HTR-8/SVneo (cell line): ENCODE data around the gene PAX5.

Source experiments
- DNase-seq: peaks from one replicate; pipeline ENCODE4 v3.0.0; 2011; ENCODE audit warnings: low spot score, mixed read lengths; ENCODE audit not compliant: insufficient read length
- FAIRE-seq: peaks from 2 replicates; lab custom pipeline; 2011; peaks lifted over from hg19 to GRCh38; lab: Jason Lieb, UNC

The PAX5 gene

DNA sequence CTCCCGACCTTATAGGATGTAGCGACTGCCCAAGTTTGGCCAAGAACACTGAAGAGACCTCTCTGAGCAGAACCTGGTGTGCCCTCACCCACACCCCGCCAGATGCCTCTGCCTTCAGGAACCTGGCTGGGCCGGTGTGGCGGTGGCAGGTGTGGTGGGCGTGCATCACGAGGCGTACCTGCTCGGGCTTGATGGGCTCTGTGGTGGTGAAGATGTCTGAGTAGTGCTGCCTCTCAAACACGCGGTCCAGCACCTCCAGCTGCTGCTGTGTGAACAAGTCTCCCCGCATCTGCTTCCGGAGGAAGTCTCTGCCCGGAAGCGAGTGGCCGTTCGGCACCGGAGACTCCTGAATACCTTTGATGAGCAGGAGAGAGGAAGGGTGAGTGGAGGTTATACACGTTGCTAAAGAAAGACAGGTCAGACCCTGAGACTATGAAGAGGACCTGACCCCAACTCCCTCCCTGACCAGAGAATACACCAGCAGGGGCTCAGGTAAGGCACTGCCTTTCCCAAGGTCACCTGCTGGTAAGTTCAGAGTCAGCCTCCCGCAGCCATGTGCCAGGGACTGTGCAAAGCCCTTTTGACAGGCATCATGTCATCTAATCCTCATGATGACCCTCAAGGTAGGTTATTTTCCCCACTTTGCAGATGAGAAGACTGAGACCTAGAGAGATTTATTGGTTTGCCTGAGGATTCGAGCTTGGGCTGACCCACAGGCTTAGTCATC lies 67.5 kb downstream of the PAX5 start:
- FAIRE-seq: no peak
- DNase-seq: no peak

- no peak for FAIRE-seq
- no peak for DNase-seq
Measured at GRCh38 chr9:36964791-36965190, 69.3 kb downstream of the PAX5 start.

DNA sequence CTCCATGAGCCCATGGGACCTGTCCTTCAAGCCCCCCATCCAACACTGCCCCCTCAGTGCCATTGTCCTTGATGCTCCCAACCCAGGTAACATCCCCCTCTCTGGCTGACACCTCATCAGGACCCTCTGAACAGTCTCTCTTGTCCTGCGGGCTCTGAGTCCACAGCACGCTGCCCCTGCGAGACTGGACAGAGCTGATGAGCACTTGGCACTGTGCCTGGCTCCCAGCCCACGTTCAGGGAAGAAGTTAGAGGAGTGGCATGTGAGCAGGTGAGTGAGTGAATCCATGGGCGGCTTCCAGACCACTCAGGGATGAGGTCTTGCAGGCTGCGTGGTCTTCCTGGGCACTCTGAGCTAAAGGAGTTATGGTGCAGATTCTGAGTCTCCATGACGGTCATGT lies 70.7 kb downstream of the PAX5 start:
- no peak for DNase-seq
- FAIRE-seq: no peak

DNA sequence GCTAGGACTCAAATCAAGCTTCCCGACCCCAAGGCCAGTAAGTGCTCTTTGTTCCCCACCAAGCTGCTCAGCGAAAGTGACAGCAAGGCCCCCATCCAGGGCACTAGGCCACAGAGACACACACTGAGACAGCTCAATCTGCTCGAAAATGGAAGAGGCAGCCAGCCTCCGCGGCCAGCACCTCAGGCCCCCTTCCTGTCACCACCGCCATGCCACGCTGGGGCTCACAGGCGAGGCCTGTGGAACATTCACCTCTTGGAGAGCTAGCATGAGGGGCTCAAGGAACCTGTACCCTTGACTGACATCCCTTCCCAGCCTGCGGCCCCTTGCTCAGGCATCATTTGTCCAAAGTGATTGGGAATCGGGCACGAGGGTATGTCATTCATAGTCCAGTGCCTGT lies 71.4 kb downstream of the PAX5 start:
- FAIRE-seq (no peak), DNase-seq (no peak)

DNA sequence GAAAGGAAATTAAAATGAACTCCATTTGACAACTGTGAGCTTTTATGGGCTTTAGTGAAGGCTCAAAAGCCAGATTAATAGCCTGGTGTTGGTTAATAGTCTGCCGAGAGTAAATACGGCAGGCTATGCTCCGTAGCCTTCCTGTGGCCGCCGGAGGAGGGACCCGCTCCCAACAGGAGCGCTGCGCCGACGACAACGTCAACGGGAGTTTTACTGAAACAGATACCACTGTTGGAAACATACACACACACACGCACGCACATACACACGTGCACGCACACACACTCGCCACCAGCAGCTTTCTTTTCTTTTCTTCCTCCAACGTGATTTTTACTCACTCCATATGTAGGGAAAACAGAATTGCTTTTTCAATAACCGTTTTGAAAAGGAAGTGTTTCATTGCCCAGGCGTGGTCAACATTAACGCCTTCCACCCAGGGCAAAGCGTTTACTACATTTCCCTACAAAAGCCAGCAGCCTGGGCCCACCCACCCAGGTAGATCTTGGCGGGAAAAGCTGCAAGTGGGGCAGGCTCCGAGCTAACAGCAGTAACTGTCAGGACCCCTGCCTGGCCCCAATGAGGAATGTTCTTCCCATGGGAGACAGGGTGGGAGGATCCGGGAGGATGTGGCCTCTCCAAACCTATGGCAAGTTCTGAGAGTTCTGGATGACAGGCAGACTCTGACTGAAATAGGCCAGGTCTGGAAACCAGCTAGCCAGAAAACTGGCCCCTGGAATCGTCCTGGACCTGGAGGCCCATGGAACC lies 72.3 kb downstream of the PAX5 start:
- FAIRE-seq (no peak), DNase-seq (no peak)

- FAIRE-seq (no peak), DNase-seq (no peak)
Measured at GRCh38 chr9:36961051-36961450, 73.0 kb downstream of the PAX5 start.

DNA sequence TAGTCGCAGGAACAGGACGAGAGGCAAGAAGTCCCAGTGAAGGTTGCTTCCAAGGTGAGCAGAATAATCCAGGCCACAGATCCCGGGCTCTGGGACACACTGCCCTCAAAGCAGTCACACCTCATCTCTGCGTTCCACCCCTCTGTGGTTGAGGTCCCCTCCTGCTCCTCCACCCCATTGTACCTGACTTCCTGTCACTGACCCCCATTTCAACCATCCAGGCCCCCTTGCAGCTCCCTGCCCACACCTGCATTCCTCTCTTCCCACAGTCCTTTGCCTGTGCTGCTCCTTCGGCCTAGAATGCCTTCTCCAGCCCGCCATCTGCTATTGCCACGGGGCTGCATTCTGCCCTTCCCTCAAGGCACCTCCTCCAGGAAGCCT lies 73.5 kb downstream of the PAX5 start:
- FAIRE-seq: no peak
- no peak for DNase-seq

GRCh38 chr9:36959681-36960574 lies 74.1 kb downstream of the PAX5 start:
- no peak for DNase-seq

GRCh38 chr9:36956908-36957307 lies 77.2 kb downstream of the PAX5 start:
- DNase-seq (no peak), FAIRE-seq (no peak)

More at GRCh38 chr9:36959681-36960574, 74.1 kb downstream of the PAX5 start:
- no peak for FAIRE-seq

DNA sequence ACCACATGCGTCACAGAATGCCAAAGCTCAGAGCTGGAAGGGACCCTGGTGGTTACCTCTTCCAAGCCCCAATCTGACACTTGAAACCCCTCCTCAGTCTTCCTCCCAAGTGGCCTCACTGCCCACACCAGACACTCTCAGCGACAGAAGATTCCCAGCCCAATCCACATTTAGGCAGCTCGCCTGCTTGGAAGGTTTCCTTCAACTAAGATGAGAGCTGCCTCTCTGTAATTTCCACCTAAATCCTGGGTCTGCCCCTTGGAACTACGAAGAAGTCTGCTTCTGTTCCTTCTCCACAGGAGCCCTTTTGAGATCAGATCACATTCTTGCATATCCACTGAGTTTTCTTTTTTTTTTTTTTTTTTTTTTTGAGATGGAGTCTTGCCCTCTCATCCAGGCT lies 83.7 kb downstream of the PAX5 start:
- no peak for FAIRE-seq

GRCh38 chr9:36949466-36949865 lies 84.6 kb downstream of the PAX5 start:
- no peak for DNase-seq
- FAIRE-seq: no peak

More for the DNA sequence above, 83.7 kb downstream of the PAX5 start:
- no peak for DNase-seq

- no peak for FAIRE-seq
Measured at GRCh38 chr9:36948051-36948450, 86.0 kb downstream of the PAX5 start.

DNA sequence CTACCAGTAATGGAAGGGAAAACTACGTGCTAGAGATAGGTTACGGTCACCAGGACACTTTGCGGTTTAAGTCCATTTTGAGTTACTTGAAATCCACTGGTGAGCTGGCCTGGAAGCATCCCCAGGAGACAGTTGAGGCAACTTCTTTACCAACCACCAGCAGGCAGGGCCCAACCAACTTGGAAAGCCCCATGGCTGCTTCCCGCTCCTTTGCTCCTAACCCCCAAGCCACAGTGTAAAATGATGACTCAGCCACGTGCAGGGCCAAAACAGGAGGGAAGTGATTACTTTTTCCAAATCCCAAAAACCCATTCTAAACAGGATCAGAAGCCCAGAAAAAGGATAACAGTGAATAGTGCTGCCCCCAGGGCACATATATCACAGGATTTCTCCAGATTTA lies 87.4 kb downstream of the PAX5 start:
- FAIRE-seq: no peak
- no peak for DNase-seq

More at GRCh38 chr9:36948051-36948450, 86.0 kb downstream of the PAX5 start:
- no peak for DNase-seq

DNA sequence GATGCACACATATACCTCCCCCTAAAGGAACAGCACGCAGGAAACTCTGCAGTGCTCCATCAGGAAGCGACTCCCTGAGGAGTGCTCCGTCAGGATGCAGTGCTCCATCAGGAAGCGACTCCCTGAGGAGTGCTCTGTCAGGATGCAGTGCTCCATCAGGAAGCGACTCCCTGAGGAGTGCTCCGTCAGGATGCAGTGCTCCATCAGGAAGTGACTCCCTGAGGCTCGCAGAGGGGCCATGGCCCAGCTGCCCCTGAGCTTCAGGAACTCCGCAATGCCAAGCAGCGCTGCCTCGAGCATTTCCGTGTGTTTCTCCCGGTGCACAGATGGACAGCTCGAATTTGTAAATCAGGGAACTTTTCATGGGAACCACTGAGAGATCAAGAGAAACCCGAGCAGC lies 88.1 kb downstream of the PAX5 start:
- DNase-seq (no peak), FAIRE-seq (no peak)

DNA sequence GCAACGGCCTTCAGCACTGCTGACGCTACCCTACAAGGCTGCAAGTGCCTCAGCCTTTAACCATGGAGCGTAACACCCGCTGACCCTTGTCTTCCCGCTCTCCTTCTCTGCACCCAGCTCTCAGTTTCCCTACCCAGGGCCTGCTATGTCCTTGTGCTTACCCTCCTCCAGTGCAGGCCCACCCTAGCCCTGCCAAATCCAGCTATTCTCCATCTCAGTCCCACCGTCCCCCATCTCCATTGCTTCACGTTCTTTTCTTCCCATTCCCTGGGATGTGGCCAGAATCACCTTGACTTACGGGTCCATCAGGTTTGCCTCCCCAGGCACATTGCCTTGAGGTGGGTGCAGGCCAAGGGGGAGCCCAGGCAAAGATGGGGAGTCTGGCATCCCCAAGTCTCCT lies 91.2 kb downstream of the PAX5 start:
- FAIRE-seq (no peak), DNase-seq (no peak)

DNA sequence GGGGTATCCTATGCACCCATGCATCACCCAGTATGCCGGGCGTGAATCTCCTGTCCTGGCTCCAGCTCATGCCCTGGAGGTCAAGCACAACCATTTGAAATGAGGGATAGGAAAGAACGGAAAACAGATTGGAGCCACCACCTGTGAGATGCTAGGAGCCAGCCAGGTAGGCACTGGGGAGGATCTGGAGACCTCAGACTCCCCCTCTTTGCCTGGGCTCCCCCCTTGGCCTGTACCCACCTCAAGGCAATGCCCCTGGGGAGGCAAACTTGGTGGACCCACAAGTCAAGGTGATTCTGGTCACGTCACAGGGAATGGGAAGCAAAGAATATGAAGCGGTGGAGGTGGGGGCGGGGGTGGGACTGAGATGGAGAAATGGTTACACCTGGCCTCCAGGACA lies 92.6 kb downstream of the PAX5 start:
- no peak for FAIRE-seq

GRCh38 chr9:36940881-36941280 lies 93.2 kb downstream of the PAX5 start:
- DNase-seq: no peak

More for the DNA sequence above, 92.6 kb downstream of the PAX5 start:
- DNase-seq: no peak

DNA sequence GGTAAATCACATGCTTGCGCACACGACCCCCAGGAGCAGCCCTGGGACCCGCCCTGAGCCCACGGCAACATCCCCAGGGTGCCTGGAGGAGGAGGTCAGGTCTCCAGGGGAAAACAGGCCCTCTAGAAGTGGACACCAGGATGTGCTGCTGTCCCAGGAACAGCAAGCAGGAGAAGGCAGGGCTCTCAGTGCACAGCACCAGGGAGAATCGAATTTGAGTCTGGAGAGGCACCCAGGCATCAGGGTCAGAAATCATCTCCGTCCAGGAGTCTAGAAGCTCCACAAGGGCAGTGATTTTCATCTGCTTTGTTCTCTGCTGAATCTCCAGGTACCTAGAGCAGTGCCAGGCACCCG lies 93.6 kb downstream of the PAX5 start:
- DNase-seq: no peak

More at GRCh38 chr9:36940881-36941280, 93.2 kb downstream of the PAX5 start:
- no peak for FAIRE-seq

DNA sequence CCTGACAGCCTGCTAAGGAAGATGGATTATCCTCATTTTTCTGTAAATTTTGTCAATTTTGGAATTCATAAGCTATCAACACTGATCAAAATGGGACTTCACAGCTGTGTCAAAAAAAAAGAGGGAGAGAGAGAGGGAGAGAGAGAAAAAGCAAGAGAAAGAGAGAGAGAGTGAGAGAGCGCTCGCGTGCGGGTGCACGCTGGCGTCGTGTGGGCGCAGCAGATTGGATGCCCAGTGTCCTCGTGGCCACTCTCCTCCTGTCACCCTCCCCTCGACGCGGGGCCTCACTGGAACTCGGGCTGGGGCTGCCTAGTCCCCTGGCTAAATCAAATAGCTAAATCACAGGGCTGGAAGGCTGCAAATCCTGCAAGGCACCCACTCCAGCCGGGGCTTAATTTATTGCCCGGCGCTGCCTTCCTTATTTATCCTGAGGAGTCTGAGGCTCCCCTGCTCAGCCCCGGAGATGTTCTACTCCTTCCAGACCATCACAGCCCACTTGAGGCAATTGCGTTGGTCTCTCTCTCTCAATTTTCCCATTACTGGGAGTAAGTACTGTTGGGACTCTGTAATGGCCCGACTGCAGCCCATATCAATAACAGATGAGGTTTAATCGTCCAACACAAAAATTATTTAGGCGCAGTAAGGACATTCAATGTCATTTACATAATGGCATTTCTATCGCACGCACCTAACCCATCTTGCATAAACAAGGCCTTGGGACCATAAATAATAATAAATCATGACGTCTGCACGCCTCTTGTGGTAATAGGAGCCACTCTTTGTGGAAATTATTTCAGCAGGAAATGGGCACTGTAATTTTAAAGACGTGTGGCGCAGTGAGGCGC lies 94.2 kb downstream of the PAX5 start:
- no peak for FAIRE-seq
- DNase-seq: no peak

More for the DNA sequence above, 93.6 kb downstream of the PAX5 start:
- FAIRE-seq: no peak

GRCh38 chr9:36939214-36939613 lies 94.9 kb downstream of the PAX5 start:
- FAIRE-seq (no peak), DNase-seq (no peak)
